K562 (cell line): ENCODE results near the gene C2CD4D. TPM values are rescaled to one million over a fixed set of nuclear protein-coding genes. Genes with fewer than 3 reads are reported as not detected.

Experiments
- BACH1 ChIP-seq: fragments of 200-800 bp; sonication (Bioruptor generic); IDR thresholded peaks from 2 replicates; pipeline ENCODE4 v1.6.1; 2016; ENCODE audit warnings: missing genetic modification characterization, missing compliant biosample characterization
- HLTF ChIP-seq: fragments of 450-650 bp; IDR thresholded peaks from 2 replicates; pipeline ENCODE4 v1.6.1; 2016
- KDM4B ChIP-seq, 2 experiments: fragments of 450-650 bp in 1 of 2; sonication (generic) in 1 of 2; IDR thresholded peaks; 2 replicates each; pipeline ENCODE4 v1.6.1; 2016 to 2017; ENCODE audit warnings: borderline replicate concordance in 2 of 2, antibody characterized with exemption in 1 of 2, low read depth in 1 of 2, mild to moderate bottlenecking in 1 of 2
- LCOR ChIP-seq: sonication (generic); formaldehyde crosslinking; IDR thresholded peaks from 2 replicates; pipeline ENCODE4 v1.8.0; 2022; ENCODE audit warnings: mild to moderate bottlenecking, missing genetic modification reagents
- NCOA2 ChIP-seq, 2 experiments: fragments of 450-650 bp; IDR thresholded peaks; 2 replicates each; pipeline ENCODE4 v1.6.1; 2018; ENCODE audit warnings: mild to moderate bottlenecking in 2 of 2, moderate library complexity in 1 of 2; ENCODE audit not compliant: partially characterized antibody in 2 of 2
- NFXL1 ChIP-seq: fragments of 450-650 bp; formaldehyde crosslinking; IDR thresholded peaks from 2 replicates; pipeline ENCODE4 v1.4.0; 2021; ENCODE audit warnings: mild to moderate bottlenecking
- NONO ChIP-seq, 2 experiments: fragments of 200-400 bp in 1 of 2; fragments of 450-650 bp in 1 of 2; formaldehyde crosslinking in 1 of 2; IDR thresholded peaks; 2 replicates each; pipeline ENCODE4 v1.6.1; 2017; ENCODE audit warnings: low read depth in 2 of 2, mild to moderate bottlenecking in 2 of 2, moderate library complexity in 2 of 2, low read length in 1 of 2
- RBM39 ChIP-seq: fragments of 200-400 bp; formaldehyde crosslinking; optimal IDR thresholded peaks from 2 replicates; pipeline ENCODE3; 2018; ENCODE audit warnings: low read depth, low read length
- SRSF7 ChIP-seq: fragments of 200-400 bp; formaldehyde crosslinking; optimal IDR thresholded peaks from 2 replicates; pipeline ENCODE3; 2017; ENCODE audit warnings: mild to moderate bottlenecking, low read depth, low read length
- SUPT5H ChIP-seq: fragments of 450-650 bp; IDR thresholded peaks from 2 replicates; pipeline ENCODE4 v1.6.1; 2016
- TAL1 ChIP-seq: fragments of 450-650 bp; IDR thresholded peaks from 2 replicates; pipeline ENCODE4 v1.6.1; 2016; ENCODE audit warnings: mild to moderate bottlenecking
- YBX1 ChIP-seq: fragments of 450-650 bp; IDR thresholded peaks from 2 replicates; pipeline ENCODE4 v1.7.1; 2016; ENCODE audit warnings: mild to moderate bottlenecking
- ZSCAN32 ChIP-seq: fragments of 450-650 bp; formaldehyde crosslinking; IDR thresholded peaks from 2 replicates; pipeline ENCODE4 v1.4.0; 2020; ENCODE audit warnings: mild to moderate bottlenecking, moderate library complexity
- polyA plus RNA-seq, 8 experiments: library from polyadenylated mRNA; depleted of rRNA in 4 of 8; stranded (reverse) in 5 of 8; unstranded in 3 of 8; fragments of >200 nt; fragmentation: Nextera tagmentation in 2 of 8; fragmentation: Illumina TruSeq in 1 of 8; extraction: Ambion mirVana in 2 of 8; extraction: Trizol in 1 of 8; gene quantifications; 2 replicates each; pipeline versions ENCODE4 v1.2.1 to v1.2.3, GENCODE V29; 2011 to 2014; ENCODE audit warnings: inconsistent platforms in 1 of 8, missing spikeins in 1 of 8
- total RNA-seq, 7 experiments: library from RNA; depleted of rRNA in 6 of 7; stranded (reverse); fragments of >200 nt in 6 of 7; fragmentation: Illumina TruSeq in 2 of 7; extraction: Trizol in 2 of 7; gene quantifications; 2 replicates each; pipeline versions ENCODE4 v1.2.1 to v1.2.3, GENCODE V29; 2011 to 2021; ENCODE audit warnings: low replicate concordance in 1 of 7
- TF ChIP-seq, protein P1 (sequence below), 2 experiments: fragments of 450-650 bp; IDR thresholded peaks; 2 replicates each; pipeline ENCODE4 v1.6.1; 2016; ENCODE audit warnings: mild to moderate bottlenecking in 2 of 2, borderline replicate concordance in 1 of 2, low read depth in 1 of 2, moderate library complexity in 1 of 2
- TF ChIP-seq, protein P2 (sequence below): fragments of 450-650 bp; IDR thresholded peaks from 2 replicates; pipeline ENCODE4 v1.6.1; 2016; ENCODE audit warnings: missing biosample characterization, missing genetic modification characterization
- TF ChIP-seq, protein P3 (sequence below): fragments of 450-650 bp; formaldehyde crosslinking; IDR thresholded peaks from 2 replicates; pipeline ENCODE4 v1.4.0; 2022; ENCODE audit warnings: mild to moderate bottlenecking, moderate library complexity

C2CD4D gene
- total and polyA plus RNA-seq, 9 of the 15 experiments (the other 6 are each of a cell fraction or from before 2014, with no cell fraction given) = not detected

DNA sequence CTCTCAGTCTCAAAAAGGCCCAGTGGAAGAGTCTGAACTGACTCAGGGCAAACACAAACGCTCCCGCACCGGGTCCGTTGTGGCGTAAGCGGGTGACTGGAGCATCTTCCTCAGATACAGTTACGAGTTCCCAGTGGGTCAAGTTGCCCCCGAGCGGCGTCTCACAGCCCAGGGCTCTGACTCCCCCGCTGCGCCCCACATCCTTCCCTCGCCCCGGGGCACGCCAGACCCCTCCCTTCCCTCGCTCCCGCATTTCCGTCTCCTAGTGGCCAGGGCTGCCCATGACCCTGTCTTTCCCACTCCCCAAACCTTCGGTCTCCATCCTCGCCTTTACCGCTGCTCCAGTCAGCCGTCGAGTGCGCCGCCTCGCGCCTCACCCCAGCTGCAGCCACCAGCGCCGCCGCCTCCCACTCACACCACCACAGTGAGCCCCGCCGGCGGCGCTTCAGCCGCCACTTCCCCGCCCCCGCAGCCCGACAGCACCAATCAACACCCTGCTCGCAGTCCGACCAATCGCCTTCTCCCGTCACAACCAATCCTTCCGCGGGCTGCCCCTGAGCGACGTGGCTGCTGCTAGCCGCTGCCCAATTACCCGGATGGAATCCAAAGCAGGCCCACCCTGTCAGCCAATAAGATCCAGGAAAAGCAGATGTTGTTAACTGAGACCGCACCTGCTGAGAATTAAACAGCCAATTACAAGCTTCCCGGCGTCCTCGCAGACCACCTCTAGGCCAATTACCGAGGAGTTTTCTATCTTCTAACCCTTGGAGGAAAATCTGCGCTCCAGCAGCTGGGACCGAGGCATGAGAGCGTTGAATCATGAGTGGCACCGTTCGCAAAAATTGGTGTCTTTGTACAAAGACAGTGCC, 49.3 kb downstream of the C2CD4D start, which contains the start of gene TDRKH (continued):
- TF ChIP-seq, protein P1, sequence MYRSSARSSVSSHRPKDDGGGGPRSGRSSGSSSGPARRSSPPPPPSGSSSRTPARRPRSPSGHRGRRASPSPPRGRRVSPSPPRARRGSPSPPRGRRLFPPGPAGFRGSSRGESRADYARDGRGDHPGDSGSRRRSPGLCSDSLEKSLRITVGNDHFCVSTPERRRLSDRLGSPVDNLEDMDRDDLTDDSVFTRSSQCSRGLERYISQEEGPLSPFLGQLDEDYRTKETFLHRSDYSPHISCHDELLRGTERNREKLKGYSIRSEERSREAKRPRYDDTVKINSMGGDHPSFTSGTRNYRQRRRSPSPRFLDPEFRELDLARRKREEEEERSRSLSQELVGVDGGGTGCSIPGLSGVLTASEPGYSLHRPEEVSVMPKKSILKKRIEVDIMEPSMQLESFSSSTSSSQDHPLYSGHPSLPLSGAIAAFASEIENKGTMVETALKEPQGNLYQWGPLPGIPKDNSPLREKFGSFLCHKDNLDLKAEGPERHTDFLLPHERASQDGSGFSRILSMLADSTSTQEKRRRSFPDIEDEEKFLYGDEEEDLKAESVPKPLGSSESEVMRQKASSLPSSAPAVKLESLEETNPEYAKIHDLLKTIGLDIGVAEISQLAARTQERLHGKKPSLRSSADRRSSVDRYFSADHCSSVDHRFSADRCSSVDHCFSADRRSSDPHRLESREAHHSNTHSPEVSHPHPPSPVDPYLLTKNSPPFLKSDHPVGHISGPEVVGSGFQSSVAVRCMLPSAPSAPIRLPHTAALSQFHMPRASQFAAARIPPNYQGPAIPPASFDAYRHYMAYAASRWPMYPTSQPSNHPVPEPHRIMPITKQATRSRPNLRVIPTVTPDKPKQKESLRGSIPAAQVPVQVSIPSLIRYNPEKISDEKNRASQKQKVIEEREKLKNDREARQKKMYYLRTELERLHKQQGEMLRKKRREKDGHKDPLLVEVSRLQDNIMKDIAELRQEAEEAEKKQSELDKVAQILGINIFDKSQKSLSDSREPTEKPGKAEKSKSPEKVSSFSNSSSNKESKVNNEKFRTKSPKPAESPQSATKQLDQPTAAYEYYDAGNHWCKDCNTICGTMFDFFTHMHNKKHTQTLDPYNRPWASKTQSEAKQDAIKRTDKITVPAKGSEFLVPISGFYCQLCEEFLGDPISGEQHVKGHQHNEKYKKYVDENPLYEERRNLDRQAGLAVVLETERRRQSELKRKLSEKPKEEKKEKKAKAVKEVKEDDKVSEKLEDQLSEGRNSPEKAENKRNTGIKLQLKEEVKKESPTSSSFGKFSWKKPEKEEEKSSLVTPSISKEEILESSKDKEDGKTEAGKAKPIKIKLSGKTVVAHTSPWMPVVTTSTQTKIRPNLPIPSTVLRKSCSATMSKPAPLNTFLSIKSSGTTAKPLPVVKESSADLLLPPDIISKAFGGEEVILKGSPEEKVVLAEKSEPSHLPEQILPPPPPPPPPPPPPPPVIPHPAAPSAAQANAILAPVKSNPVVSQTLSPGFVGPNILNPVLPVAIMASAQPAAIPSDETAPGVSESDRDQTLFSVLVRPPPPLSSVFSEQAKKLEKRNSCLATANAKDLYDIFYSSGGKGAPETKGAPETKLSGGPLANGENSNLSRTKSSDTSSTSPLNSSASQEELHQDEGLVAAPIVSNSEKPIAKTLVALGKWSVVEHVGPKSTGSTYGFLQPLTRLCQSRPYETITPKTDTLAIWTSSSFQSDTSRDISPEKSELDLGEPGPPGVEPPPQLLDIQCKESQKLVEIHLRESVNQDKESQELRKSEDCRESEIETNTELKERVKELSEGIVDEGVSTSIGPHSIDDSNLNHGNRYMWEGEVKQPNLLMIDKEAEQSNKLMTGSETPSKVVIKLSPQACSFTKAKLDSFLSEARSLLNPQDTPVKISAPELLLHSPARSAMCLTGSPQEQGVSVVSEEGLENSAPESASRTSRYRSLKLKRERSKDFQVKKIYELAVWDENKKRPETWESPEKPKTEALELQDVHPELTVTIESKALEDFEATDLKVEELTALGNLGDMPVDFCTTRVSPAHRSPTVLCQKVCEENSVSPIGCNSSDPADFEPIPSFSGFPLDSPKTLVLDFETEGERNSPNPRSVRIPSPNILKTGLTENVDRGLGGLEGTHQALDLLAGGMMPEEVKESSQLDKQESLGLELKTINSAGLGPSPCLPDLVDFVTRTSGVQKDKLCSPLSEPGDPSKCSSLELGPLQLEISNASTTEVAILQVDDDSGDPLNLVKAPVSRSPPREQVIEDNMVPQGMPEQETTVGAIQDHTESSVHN (IDR thresholded peaks at IDR 0.05; ENCODE audit: borderline replicate concordance in 1 of 2, low read depth in 1 of 2) = no peak
- TF ChIP-seq SRSF7 (no peak), RBM39 (no peak), ZSCAN32 (no peak), HLTF (peak; percentile 86; the same call in 1 of the 2 replicates), KDM4B (IDR thresholded peaks at IDR 0.05; ENCODE audit: borderline replicate concordance in 2 of 2, low read depth in 1 of 2) (no peak), NFXL1 (no peak), YBX1 (no peak), LCOR (CRISPR knock-in tag) (peak; percentile 89; the same call in 1 of the 2 replicates), BACH1 (tag) (peak; percentile 67), NCOA2 (IDR thresholded peaks at IDR 0.05; ENCODE audit: partially characterized antibody in 2 of 2) (no peak), SUPT5H (peak; percentile 77), NONO (IDR thresholded peaks at IDR 0.05; ENCODE audit: low read depth in 2 of 2, low read length in 1 of 2) (no peak), TAL1 (no peak)
- TF ChIP-seq, protein P2, sequence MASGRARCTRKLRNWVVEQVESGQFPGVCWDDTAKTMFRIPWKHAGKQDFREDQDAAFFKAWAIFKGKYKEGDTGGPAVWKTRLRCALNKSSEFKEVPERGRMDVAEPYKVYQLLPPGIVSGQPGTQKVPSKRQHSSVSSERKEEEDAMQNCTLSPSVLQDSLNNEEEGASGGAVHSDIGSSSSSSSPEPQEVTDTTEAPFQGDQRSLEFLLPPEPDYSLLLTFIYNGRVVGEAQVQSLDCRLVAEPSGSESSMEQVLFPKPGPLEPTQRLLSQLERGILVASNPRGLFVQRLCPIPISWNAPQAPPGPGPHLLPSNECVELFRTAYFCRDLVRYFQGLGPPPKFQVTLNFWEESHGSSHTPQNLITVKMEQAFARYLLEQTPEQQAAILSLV (tag) = no peak
- TF ChIP-seq, protein P3, sequence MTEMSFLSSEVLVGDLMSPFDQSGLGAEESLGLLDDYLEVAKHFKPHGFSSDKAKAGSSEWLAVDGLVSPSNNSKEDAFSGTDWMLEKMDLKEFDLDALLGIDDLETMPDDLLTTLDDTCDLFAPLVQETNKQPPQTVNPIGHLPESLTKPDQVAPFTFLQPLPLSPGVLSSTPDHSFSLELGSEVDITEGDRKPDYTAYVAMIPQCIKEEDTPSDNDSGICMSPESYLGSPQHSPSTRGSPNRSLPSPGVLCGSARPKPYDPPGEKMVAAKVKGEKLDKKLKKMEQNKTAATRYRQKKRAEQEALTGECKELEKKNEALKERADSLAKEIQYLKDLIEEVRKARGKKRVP (CRISPR knock-in tag) = no peak
